Nephron (organoid): ENCODE data around the gene STRA6.

Experiments used
- H3K27ac Mint-ChIP-seq, 3 experiments: 2 replicates each; pipeline ENCODE4 v1.8.0; 2020; ENCODE audit warnings: mixed read lengths in 3 of 3, mild to moderate bottlenecking in 2 of 3, moderate library complexity in 1 of 3
- H3K27me3 Mint-ChIP-seq: 2 replicates; pipeline ENCODE4 v1.8.0; 2021; ENCODE audit warnings: low read depth, mild to moderate bottlenecking, moderate library complexity, mixed read lengths
- H3K36me3 Mint-ChIP-seq: 2 replicates; pipeline ENCODE4 v1.8.0; 2020; ENCODE audit warnings: low read depth, mixed read lengths
- H3K4me1 Mint-ChIP-seq: 2 replicates; pipeline ENCODE4 v1.8.0; 2020; ENCODE audit warnings: mixed read lengths
- H3K4me3 Mint-ChIP-seq, 3 experiments: 2 replicates each; pipeline ENCODE4 v1.8.0; 2020; ENCODE audit warnings: mild to moderate bottlenecking in 3 of 3, mixed read lengths in 3 of 3, moderate library complexity in 2 of 3
- H3K9me3 Mint-ChIP-seq: 2 replicates; pipeline ENCODE4 v1.8.0; 2020; ENCODE audit warnings: mixed read lengths
- CTCF ChIP-seq, 3 experiments: fragments of 200-600 bp; sonication (generic); IDR thresholded peaks; one replicate each; pipeline ENCODE4 v1.5.0; 2021; ENCODE audit warnings: antibody characterized with exemption in 3 of 3; ENCODE audit not compliant: unreplicated experiment in 3 of 3

The STRA6 gene

GRCh38 chr15:74144153-74144775 lies 58.3 kb downstream of the STRA6 start:
- no peaks in the 10 kb centered on the region for H3K36me3 Mint-ChIP-seq
- peaks cover 6% of the 10 kb centered on the region for H3K9me3 Mint-ChIP-seq
- H3K27ac Mint-ChIP-seq = no peak overlapping the region
- H3K4me3 Mint-ChIP-seq = no peak overlapping the region
- TF ChIP-seq CTCF (IDR thresholded peaks at IDR 0.05; ENCODE audit: unreplicated experiment in 3 of 3) = no peak
- H3K27me3 Mint-ChIP-seq = peaks cover 6% of the 10 kb centered on the region
- H3K4me1 Mint-ChIP-seq = peaks cover 14% of the 10 kb centered on the region

- Mint-ChIP-seq H3K27ac (no peak overlapping the region), H3K9me3 (peaks cover 3% of the 10 kb centered on the region), H3K36me3 (no peaks in the 10 kb centered on the region), H3K4me1 (peaks cover 33% of the 10 kb centered on the region), H3K4me3 (no peak overlapping the region), H3K27me3 (peaks cover 8% of the 10 kb centered on the region)
- TF ChIP-seq CTCF (IDR thresholded peaks at IDR 0.05; ENCODE audit: unreplicated experiment in 3 of 3) = no peak
Measured at GRCh38 chr15:74141591-74141990, 61.0 kb downstream of the STRA6 start.

GRCh38 chr15:74138642-74139041 lies 63.9 kb downstream of the STRA6 start:
- peaks cover 3% of the 10 kb centered on the region for H3K36me3 Mint-ChIP-seq
- H3K4me1 Mint-ChIP-seq = peaks cover 50% of the 10 kb centered on the region
- TF ChIP-seq CTCF (IDR thresholded peaks at IDR 0.05; ENCODE audit: unreplicated experiment in 3 of 3) = no peak
- no peaks in the 10 kb centered on the region for H3K9me3 Mint-ChIP-seq
- peak overlapping the region; percentile 66 to 97 (median 95) for H3K27ac Mint-ChIP-seq
- H3K27me3 Mint-ChIP-seq = peaks cover 34% of the 10 kb centered on the region
- H3K4me3 Mint-ChIP-seq = no peak overlapping the region

- no peak for TF ChIP-seq CTCF (IDR thresholded peaks at IDR 0.05; ENCODE audit: unreplicated experiment in 3 of 3)
- peaks cover 45% of the 10 kb centered on the region for H3K27me3 Mint-ChIP-seq
Measured at GRCh38 chr15:74137537-74137894, 65.1 kb downstream of the STRA6 start.

GRCh38 chr15:74136814-74137536 lies 65.6 kb downstream of the STRA6 start:
- H3K4me3 Mint-ChIP-seq = peak overlapping the region; percentile 83 to 88 (median 85)
- peaks cover 3% of the 10 kb centered on the region for H3K9me3 Mint-ChIP-seq
- no peak for TF ChIP-seq CTCF (IDR thresholded peaks at IDR 0.05; ENCODE audit: unreplicated experiment in 3 of 3)
- H3K36me3 Mint-ChIP-seq = peaks cover 11% of the 10 kb centered on the region
- H3K27me3 Mint-ChIP-seq = peaks cover 50% of the 10 kb centered on the region
- peak overlapping the region; percentile 91 to 97 (median 95) for H3K27ac Mint-ChIP-seq
- peaks cover 54% of the 10 kb centered on the region for H3K4me1 Mint-ChIP-seq

More at GRCh38 chr15:74137537-74137894, 65.1 kb downstream of the STRA6 start:
- peak overlapping the region; percentile 91 to 97 (median 95) for H3K27ac Mint-ChIP-seq
- H3K36me3 Mint-ChIP-seq = peaks cover 7% of the 10 kb centered on the region
- no peaks in the 10 kb centered on the region for H3K9me3 Mint-ChIP-seq
- H3K4me3 Mint-ChIP-seq = peak overlapping the region; percentile 83 to 88 (median 85)
- peaks cover 50% of the 10 kb centered on the region for H3K4me1 Mint-ChIP-seq

- peaks cover 7% of the 10 kb centered on the region for H3K9me3 Mint-ChIP-seq
- peak overlapping the region; percentile 83 to 88 (median 85) for H3K4me3 Mint-ChIP-seq
- peak overlapping the region; percentile 91 to 97 (median 95) for H3K27ac Mint-ChIP-seq
- H3K36me3 Mint-ChIP-seq = peaks cover 15% of the 10 kb centered on the region
- peaks cover 58% of the 10 kb centered on the region for H3K4me1 Mint-ChIP-seq
- TF ChIP-seq CTCF (IDR thresholded peaks at IDR 0.05; ENCODE audit: unreplicated experiment in 3 of 3) = no peak
- H3K27me3 Mint-ChIP-seq = peaks cover 55% of the 10 kb centered on the region
Measured at GRCh38 chr15:74136540-74136813, 66.1 kb downstream of the STRA6 start.
